CD1c-positive myeloid dendritic cell (primary cell): ENCODE data around the gene CHI3L1.

Experiments used
- DNase-seq: peaks from one replicate; pipeline ENCODE4 v3.0.0-alpha.2; 2016; ENCODE audit errors: extremely low spot score

CHI3L1 gene

DNA sequence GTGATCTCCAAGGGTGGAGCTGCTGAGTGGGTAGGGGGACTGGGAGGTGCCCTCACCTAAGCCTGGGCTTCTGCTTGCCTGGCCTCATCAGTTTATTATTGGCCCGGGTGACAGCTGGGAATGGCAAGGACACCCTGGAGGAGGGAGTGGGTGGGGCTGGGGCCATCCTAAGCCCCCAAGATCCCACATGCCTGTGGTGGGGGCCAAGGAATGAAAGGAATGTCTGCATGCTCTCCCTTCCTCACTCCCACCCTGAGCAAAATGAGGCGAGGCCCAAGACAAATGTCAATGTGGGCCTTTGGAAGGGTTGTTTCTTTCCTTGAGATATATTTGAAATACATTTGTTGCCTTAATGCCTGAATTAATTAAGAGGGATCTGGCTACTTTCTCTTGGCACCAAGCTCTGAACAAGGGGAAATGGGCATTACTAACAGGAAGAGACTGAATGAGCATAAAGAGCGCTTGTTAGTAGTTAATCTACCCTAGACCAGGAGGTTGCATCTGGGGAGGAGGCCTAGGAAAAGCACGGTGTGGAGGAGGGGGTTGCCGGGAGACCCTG lies 19.7 kb upstream of the CHI3L1 start:
- no peak for DNase-seq

DNA sequence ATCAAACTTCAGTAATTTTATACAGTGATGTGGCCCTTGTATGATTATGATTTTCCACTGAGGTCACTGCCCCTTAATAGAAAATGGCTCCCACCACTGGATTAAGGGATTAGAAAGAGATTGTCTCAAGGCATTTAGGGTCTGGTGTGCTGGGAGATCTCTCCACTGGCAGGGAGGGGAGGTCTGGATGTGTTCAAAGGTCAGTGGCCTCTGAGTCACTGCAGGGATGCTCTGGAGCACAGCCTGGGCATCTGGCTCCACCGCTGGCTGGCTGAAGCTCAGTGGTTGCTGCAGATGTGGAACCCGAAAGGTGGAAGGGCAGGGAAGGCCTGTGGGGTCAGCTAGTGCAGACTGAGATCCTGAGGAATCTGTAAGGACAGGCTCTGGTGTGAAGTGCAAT lies 18.3 kb upstream of the CHI3L1 start:
- DNase-seq, result no peak

GRCh38 chr1:203202431-203203245 lies 16.1 kb upstream of the CHI3L1 start:
- DNase-seq, result peak; percentile 61

GRCh38 chr1:203201516-203202205 lies 15.2 kb upstream of the CHI3L1 start:
- no peak for DNase-seq

DNA sequence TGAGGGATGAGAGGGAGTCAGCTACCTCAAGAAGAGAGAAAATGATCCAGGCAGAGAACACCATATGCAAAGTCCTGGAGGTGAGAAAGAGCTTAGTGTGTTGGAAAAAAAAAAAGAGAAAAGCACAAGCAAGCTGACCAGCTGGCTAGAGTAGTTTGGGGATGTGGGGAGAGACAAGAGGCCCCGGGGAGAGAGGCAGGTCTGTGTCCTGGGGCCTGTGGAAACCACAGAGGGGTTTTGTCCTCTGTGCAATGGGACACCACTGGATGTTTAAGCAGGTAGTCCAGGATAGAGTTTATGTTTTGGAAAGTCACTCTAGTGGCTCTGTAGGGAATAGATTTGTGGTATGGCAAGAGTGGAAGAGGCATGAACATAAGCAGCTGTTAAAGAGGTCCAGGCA lies 14.4 kb upstream of the CHI3L1 start:
- no peak for DNase-seq

GRCh38 chr1:203199816-203200571 lies 13.5 kb upstream of the CHI3L1 start:
- peak; percentile 59 for DNase-seq

- DNase-seq, result no peak
Measured at GRCh38 chr1:203199481-203199815, 12.9 kb upstream of the CHI3L1 start.

- DNase-seq, result no peak
Measured at GRCh38 chr1:203199002-203199401, 12.5 kb upstream of the CHI3L1 start.

GRCh38 chr1:203197625-203198024 lies 11.1 kb upstream of the CHI3L1 start:
- DNase-seq, result no peak

- no peak for DNase-seq
Measured at GRCh38 chr1:203196371-203196770, 9.9 kb upstream of the CHI3L1 start.

DNA sequence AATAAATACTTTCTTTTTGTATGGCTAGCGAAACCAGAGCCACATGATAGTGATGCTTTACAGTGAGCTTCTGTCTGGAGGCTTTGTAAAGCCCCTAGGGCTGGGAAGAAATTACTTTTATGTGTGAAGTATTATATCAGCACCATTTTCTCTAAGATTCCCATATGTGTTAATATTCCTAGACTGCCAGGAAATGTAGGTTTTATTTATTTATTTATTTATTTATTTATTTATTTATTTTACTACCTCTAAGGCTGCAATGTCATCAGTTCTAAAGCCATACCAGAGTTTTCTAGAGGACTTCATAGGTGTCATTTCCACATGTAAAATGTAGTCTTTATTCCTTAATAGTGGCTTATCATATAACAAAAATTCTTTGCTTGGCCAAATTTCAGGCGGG lies 4.4 kb upstream of the CHI3L1 start:
- no peak for DNase-seq

DNA sequence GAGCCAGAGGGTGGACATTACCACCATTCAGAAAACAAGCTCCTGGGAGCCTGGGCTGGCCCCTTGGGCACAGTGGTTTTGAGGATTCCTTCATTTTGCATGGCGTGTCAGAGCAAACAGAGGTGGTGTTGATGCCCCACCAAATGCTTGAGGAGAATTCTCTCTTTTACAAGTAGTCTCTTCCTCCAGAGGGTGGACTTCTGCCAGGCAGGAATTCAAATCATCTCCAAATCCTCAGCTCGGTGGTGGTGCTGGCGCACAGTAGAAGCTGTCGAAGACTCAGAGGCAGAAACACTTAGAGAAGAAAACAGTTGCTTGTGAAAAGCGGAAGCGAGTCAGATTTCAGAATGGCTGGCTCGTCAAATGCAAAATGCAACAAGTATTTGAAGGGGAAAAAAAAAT lies 3.4 kb upstream of the CHI3L1 start:
- DNase-seq, result no peak

DNA sequence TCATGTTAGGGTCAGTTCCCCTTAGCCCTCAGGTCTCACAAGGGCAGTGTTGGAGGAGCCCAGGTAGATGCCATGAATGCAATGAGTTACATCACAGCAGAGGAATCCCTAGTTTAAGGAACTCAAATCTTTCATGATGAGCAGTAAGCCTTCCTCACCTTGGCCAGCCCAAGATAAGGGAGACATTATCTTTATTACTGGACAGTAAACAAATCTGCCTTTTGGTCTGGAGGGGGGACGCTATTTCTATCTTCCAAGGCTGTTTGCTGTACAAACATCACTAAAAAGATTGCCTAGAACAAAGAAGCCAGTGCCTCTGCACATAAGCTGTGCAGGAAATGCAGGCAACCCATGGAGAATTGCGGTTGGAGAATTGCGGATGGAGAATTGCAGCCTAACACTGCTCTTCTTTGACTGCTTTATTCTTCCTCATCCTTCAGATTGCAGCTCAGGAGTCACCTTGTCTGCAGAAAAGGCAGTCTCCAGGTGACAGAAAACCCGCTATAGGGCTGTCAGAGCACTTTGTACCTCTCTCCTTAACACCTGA lies 2.3 kb upstream of the CHI3L1 start:
- no peak for DNase-seq

DNA sequence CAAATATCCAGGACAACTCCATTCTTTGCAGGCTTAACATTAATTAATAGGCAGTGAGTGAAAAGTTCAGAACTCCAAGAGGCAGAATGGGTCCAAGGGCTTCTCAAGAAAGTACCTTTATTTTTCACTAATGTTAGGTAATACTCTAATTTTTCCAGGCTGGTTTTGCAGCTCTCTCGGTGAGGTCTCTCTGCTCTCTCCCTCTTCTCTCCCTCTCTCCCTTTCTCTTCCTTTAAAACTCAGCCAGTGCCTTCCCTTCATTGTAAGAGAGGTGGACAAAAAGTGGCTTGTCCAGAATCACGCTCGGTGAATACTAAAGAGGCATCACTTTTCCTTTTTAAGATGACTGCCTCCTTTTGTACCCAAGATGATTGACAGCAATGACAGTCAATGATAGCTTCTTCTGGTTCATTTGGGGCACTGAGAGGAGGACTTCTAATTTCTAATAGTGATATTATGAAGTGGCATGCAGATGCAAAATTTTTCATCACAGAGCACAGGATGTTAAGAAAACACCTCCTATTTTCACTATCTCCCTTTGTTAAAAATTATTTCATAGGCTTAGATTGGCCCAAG lies 1.3 kb upstream of the CHI3L1 start:
- no peak for DNase-seq

DNA sequence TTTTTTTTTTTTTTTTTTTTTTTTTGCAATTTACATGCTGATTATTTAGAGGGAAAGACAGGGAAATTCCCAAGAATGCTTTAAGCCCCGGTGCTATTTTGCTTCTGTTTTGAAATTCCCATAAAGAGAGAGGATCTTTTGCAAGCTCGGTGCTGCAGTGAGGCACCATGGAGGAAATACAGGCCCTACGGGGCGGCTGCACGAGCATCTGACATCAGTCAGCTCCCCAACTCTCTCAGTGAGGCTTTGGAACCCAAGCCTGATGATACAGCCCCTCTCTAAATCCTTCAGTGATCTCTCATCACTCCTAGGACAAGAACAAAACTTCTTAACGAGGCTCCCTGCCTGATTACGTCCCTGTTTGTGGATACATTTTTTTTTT lies 791 bp upstream of the CHI3L1 start:
- no peak for DNase-seq

DNA sequence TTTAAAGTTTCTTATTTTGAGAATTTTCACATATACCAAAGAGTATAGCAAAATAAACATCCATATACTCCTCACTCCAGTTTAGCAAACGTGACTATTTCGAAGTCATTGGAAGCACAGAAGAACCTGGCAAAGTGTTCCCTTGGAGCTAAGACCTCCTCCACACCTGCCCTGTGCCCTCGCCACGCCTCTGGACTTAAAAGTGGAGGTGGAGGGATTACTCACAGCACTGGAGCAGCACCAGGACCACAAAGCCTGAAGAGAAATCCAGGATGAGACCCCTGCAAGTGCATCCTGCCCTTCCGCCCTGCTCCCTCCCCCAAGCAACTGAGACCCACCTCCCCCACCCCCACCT lies 436 bp downstream of the CHI3L1 start:
- no peak for DNase-seq

DNA sequence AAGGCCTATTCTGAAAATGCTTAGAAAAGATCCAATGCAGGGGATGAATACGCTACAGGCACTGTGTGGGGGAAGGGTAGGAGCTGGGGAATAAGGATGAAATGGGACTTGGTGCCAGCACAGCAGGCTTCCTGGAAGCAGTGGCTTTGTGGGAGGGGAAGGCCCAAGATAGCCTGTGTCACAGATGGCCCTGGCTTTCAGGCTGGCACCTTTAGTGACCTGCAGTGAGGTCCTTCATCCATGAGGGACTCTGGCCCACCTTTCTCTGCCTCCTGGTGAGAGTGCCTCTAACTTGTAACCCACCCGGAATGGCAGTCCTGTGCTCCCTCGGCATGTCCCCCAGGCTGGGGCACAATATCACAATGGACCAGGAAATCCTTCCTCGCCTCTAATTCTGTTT lies 919 bp downstream of the CHI3L1 start:
- no peak for DNase-seq

GRCh38 chr1:203185061-203185461 lies 1.4 kb downstream of the CHI3L1 start:
- no peak for DNase-seq

DNA sequence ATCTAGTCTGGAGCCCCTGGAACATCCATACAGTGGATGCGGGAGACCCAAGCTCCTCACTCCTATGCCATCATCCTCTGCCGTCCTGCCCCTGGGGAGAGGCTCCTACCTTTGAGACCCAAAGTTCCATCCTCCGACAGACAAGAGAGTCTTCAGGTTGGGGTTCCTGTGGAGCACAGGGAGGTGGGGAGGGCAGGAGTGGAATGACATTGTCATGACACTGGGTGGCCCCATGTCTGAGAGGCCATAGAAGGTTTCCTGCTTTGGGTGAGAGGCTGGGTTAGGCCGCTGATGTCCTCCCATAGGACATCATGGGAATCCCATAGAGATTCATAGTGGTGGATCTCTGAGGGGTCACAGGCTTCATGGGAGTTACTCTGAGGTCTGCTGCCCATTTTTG lies 2.0 kb downstream of the CHI3L1 start:
- DNase-seq, result no peak

DNA sequence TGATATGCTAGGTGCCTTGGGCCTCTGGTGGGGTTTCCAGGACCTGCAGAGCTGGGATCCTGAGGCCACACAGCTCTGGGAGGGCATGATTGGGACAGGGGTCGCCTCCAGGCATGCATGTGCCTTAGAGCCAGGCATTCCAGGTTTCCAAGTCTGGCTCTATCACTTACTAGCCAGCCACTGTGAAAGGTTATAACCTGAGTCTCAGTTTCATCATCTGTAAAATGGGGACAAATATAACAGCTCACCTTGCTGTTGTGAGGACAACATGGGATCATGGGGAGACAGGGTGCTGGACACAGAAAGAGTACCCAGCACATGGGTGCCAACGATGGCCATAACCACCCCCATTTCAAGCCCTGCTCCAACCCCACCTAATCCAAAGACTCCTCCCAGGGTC lies 2.7 kb downstream of the CHI3L1 start:
- no peak for DNase-seq

- DNase-seq, result no peak
Measured at GRCh38 chr1:203182387-203182953, 4.0 kb downstream of the CHI3L1 start.
